HUES6 (cell line): ENCODE data around the gene TPSG1.
"Not testable (repeated sequence)": the region's sequence is repeated elsewhere in the genome, so short reads cannot be mapped to it uniquely, and the experiment has no call there.

ENCODE experiments used
- H3K27ac ChIP-seq: 2 replicates; pipeline ENCODE4 v1.7.0; 2013; ENCODE audit warnings: low read depth, mild to moderate bottlenecking, low read length, inconsistent platforms
- H3K27me3 ChIP-seq: 2 replicates; pipeline ENCODE4 v1.6.1; 2013; ENCODE audit warnings: low read length; ENCODE audit not compliant: control insufficient read depth, insufficient read depth
- H3K36me3 ChIP-seq: 2 replicates; pipeline ENCODE4 v1.6.1; 2013; ENCODE audit warnings: low read length; ENCODE audit not compliant: control insufficient read depth, insufficient read depth
- H3K4me1 ChIP-seq: 2 replicates; pipeline ENCODE4 v1.6.1; 2013; ENCODE audit warnings: low read length; ENCODE audit not compliant: control insufficient read depth, insufficient read depth
- H3K4me3 ChIP-seq: 2 replicates; pipeline ENCODE4 v1.5.1; 2013; ENCODE audit warnings: low read depth, low read length
- H3K9ac ChIP-seq: one replicate; pipeline ENCODE4 v1.6.1; 2013; ENCODE audit warnings: mild to moderate bottlenecking, low read length
- H3K9me3 ChIP-seq: 2 replicates; pipeline ENCODE4 v1.6.1; 2013; ENCODE audit warnings: low read depth, low read length; ENCODE audit not compliant: control insufficient read depth, insufficient read depth

TPSG1 gene

GRCh38 chr16:1256874-1257322 lies 31.8 kb upstream of the TPSG1 start:
- Histone ChIP-seq H3K27ac (no peak overlapping the region), H3K4me1 (peaks cover 3% of the 10 kb centered on the region; the same call in 1 of the 2 replicates), H3K27me3 (peaks cover 60% of the 10 kb centered on the region), H3K9me3 (no peaks in the 10 kb centered on the region), H3K4me3 (no peak overlapping the region), H3K36me3 (no peaks in the 10 kb centered on the region), H3K9ac (no peak overlapping the region)

GRCh38 chr16:1256296-1256873 lies 31.3 kb upstream of the TPSG1 start:
- not testable (repeated sequence) for H3K4me1 ChIP-seq, H3K9me3 ChIP-seq, H3K4me3 ChIP-seq, H3K9ac ChIP-seq, H3K36me3 ChIP-seq, H3K27ac ChIP-seq
- peaks cover 55% of the 10 kb centered on the region for H3K27me3 ChIP-seq

- H3K36me3 ChIP-seq, H3K9ac ChIP-seq, H3K27ac ChIP-seq, H3K4me3 ChIP-seq, H3K4me1 ChIP-seq, H3K9me3 ChIP-seq: not testable (repeated sequence)
- H3K27me3 ChIP-seq: peaks cover 46% of the 10 kb centered on the region
Measured at GRCh38 chr16:1255276-1256122, 30.4 kb upstream of the TPSG1 start, which contains the start of gene TPSD1. Gene TPSD1, plus strand, starts transcription at chr16:1256069. Its CDS starts 212 bp downstream, at chr16:1256281.

GRCh38 chr16:1254821-1255220 lies 29.8 kb upstream of the TPSG1 start:
- not testable (repeated sequence) for H3K4me3 ChIP-seq, H3K9me3 ChIP-seq, H3K9ac ChIP-seq, H3K4me1 ChIP-seq, H3K27ac ChIP-seq, H3K36me3 ChIP-seq
- peaks cover 39% of the 10 kb centered on the region for H3K27me3 ChIP-seq

DNA sequence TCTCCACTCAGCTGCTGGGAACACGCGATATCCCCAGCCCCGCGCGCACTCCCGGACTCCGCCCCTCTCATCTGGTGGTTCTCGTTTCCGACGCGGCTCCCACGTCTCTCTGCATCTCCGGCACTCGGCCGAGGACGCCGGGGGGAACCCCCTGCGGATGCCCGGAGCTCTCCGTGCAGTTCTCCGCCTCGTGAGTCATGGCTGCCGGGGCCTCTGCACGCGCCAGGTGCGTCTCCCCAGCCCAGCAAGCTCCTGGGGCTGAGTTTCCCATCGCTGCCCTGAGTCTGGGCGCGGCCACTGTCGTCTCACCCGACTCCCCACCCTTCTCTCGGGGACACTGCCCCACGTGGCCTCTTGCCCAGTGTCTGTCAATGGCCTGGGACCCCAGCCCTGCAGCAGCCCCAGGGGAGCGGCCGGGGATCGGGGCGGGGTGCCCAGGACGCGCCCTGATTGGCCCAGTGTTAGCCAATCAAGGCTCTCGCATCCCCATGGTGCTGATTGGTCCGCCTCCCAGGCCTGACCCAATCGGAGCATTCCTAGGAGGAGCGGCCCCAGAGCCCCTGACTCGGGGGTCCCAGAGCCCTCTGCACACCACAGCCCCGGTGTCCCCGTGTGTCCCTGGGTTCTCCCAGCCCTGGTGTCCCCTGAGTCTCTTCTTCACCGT lies 28.8 kb upstream of the TPSG1 start:
- H3K27ac ChIP-seq, H3K4me1 ChIP-seq, H3K36me3 ChIP-seq, H3K4me3 ChIP-seq, H3K9me3 ChIP-seq, H3K9ac ChIP-seq: not testable (repeated sequence)
- peaks cover 29% of the 10 kb centered on the region for H3K27me3 ChIP-seq

DNA sequence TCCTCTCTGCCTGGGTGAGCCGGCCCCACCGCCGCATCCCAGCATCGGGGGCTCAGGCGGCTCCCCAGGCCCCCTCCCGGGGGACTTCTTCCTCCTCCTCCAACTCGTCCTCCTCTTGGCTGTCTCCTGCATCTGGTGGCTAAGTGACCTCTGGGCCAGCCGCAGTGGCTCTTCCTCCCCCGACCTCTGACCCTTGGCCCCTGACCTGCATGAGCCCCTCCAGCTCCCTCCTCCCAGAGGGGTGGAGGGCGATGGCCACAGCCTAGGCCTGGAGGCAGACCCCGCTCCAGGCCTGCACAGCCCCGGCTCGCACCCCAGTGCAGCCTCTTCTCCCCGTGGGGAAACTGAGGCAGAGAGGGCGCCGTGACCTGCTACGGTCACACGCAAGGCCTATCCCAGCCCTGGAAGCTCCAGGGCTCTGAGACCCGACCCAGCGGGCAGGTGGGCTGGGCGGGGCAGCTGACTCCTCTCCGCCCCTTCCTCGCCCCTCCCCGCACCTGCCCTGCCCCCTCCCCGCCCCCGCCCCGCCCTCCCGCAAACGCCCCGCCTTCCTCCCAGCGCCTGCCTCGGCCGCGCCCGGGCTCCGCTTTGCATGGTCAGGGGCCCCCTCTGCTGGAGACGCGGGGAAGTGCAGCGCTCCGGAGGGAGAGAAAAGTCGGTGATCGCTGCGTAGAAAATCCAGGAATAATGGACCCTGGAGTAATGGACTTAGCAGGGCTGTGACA lies 24.1 kb upstream of the TPSG1 start:
- peaks cover 31% of the 10 kb centered on the region for H3K27me3 ChIP-seq
- H3K9me3 ChIP-seq, H3K9ac ChIP-seq, H3K36me3 ChIP-seq, H3K4me3 ChIP-seq, H3K27ac ChIP-seq, H3K4me1 ChIP-seq: not testable (repeated sequence)

GRCh38 chr16:1247903-1248537 lies 23.0 kb upstream of the TPSG1 start:
- H3K9ac ChIP-seq, H3K9me3 ChIP-seq, H3K4me3 ChIP-seq, H3K36me3 ChIP-seq, H3K4me1 ChIP-seq, H3K27ac ChIP-seq: not testable (repeated sequence)
- H3K27me3 ChIP-seq: peaks cover 27% of the 10 kb centered on the region

GRCh38 chr16:1245452-1246020 lies 20.5 kb upstream of the TPSG1 start:
- Histone ChIP-seq H3K4me3 (no peak overlapping the region), H3K36me3 (no peaks in the 10 kb centered on the region), H3K9me3 (no peaks in the 10 kb centered on the region), H3K9ac (no peak overlapping the region), H3K27ac (no peak overlapping the region), H3K4me1 (no peaks in the 10 kb centered on the region), H3K27me3 (peaks cover 25% of the 10 kb centered on the region)

DNA sequence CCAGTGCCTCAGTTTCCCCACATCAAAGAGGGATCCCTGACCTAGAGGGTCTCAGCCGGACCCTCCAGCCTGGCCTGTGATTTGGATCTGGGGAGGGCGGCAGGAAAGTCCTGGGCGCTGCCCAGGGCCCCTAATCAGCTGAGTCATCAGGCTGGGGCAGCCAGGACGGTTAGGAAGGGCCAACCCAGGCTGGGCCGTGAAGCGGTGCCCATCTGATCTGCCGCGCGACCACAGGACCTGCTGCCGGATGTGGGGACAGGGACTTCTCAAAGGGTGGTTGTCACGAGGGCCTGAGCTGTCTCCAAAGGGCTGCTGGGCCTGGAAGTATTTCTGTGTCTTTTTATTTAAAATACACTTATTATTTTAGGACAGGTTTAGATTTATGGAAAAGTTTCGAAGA lies 19.8 kb upstream of the TPSG1 start:
- Histone ChIP-seq H3K4me3 (no peak overlapping the region), H3K27me3 (peaks cover 25% of the 10 kb centered on the region), H3K9ac (no peak overlapping the region), H3K4me1 (no peaks in the 10 kb centered on the region), H3K27ac (no peak overlapping the region), H3K9me3 (no peaks in the 10 kb centered on the region), H3K36me3 (no peaks in the 10 kb centered on the region)
